CD4-positive, alpha-beta T cell (primary cell): ENCODE results near the gene NPM1. TPM values are rescaled to one million over a fixed set of nuclear protein-coding genes. Genes with fewer than 3 reads are reported as not detected.

Experiments
- ATAC-seq: fragments of 200-7000 bp; cut with Tn5 transposase; one replicate; pipeline ENCODE4 v1.10.0; 2022; ENCODE audit warnings: mild to moderate bottlenecking; ENCODE audit not compliant: poor library complexity
- CTCF ChIA-PET: fragments of 350-600 bp; sonication (Branson Sonifier 250); formaldehyde crosslinking; loops from one replicate; lab custom pipeline; 2021; ENCODE audit warnings: antibody characterized with exemption, inconsistent platforms; lab: Charles Lee
- POLR2A ChIA-PET: fragments of 350-600 bp; sonication (Branson Sonifier 250); formaldehyde crosslinking; loops from one replicate; lab custom pipeline; 2021; ENCODE audit warnings: antibody characterized with exemption, inconsistent platforms; lab: Charles Lee
- DNase-seq, 14 experiments: peaks; one replicate each; pipeline ENCODE4 v3.0.0-alpha.2; 2013 to 2020; ENCODE audit warnings: mixed read lengths in 2 of 14
- H3K27ac ChIP-seq, 2 donors: one replicate each; pipeline versions ENCODE4 v1.5.1 to v1.7.0; 2013; ENCODE audit warnings: low read length in 2 of 2, low read depth in 1 of 2, mild to moderate bottlenecking in 1 of 2
- H3K27me3 ChIP-seq, 2 experiments: 1 replicate in 1 of 2; 2 replicates in 1 of 2; pipeline versions ENCODE4 v1.6.1 to v1.7.0; 2013; ENCODE audit warnings: low read length in 2 of 2, control low read depth in 1 of 2, mild to moderate bottlenecking in 1 of 2, moderate library complexity in 1 of 2; ENCODE audit not compliant: insufficient read depth in 2 of 2, control insufficient read depth in 1 of 2
- H3K36me3 ChIP-seq: one replicate; pipeline ENCODE4 v1.6.1; 2013; ENCODE audit warnings: low read length, control low read depth; ENCODE audit not compliant: insufficient read depth
- H3K4me1 ChIP-seq: one replicate; pipeline ENCODE4 v1.6.1; 2013; ENCODE audit warnings: low read length, control low read depth; ENCODE audit not compliant: insufficient read depth
- H3K4me3 ChIP-seq: one replicate; pipeline ENCODE4 v1.5.1; 2013; ENCODE audit warnings: mild to moderate bottlenecking, low read length, moderate library complexity
- H3K9me3 ChIP-seq, 2 experiments: 1 replicate in 1 of 2; 2 replicates in 1 of 2; pipeline versions ENCODE4 v1.6.1 to v1.7.0; 2013; ENCODE audit warnings: low read length in 2 of 2, mild to moderate bottlenecking in 2 of 2, control low read depth in 1 of 2, moderate library complexity in 1 of 2; ENCODE audit not compliant: control insufficient read depth in 1 of 2, insufficient read depth in 1 of 2
- H3K27ac Mint-ChIP-seq: one replicate; pipeline ENCODE4 v1.8.0; 2020; ENCODE audit warnings: mixed read lengths
- H3K27me3 Mint-ChIP-seq: one replicate; pipeline ENCODE4 v1.8.0; 2021; ENCODE audit warnings: mixed read lengths
- H3K36me3 Mint-ChIP-seq: one replicate; pipeline ENCODE4 v1.8.0; 2021; ENCODE audit warnings: low read depth, mixed read lengths
- H3K4me1 Mint-ChIP-seq: one replicate; pipeline ENCODE4 v1.8.0; 2021; ENCODE audit warnings: low read depth, mixed read lengths
- H3K4me3 Mint-ChIP-seq: one replicate; pipeline ENCODE4 v1.8.0; 2020; ENCODE audit warnings: mild to moderate bottlenecking, mixed read lengths
- H3K9me3 Mint-ChIP-seq: one replicate; pipeline ENCODE4 v1.8.0; 2020; ENCODE audit warnings: mixed read lengths
- CTCF ChIP-seq: fragments of 200-600 bp; IDR thresholded peaks from one replicate; pipeline ENCODE4 v1.8.0; 2022; ENCODE audit warnings: antibody characterized with exemption, mild to moderate bottlenecking
- intact Hi-C, 2 experiments: fragments of 100-400 bp; cut with DNase I in 1 of 2; cut with micrococcal nuclease in 1 of 2; formaldehyde crosslinking; loops; one replicate each; pipeline versions ENCODE4 v1.15.1 to v1.9.0; 2023 to 2025; cut with DNase I, micrococcal nuclease
- microRNA-seq: library from miRNA; unstranded; fragments of <30 nt; microRNA quantifications from one replicate; pipeline ENCODE4 v1.2.0, GENCODE V29; 2021; ENCODE audit warnings: borderline microRNAs expressed, borderline replicate concordance
- total RNA-seq, 174 experiments: library from RNA in 2 of 174; stranded (reverse) in 2 of 174; gene quantifications; one replicate each; pipeline ENCODE4 v1.2.3 and lab custom pipeline; 2021 to 2026

NPM1 gene
- total RNA-seq, 2 experiments from 2014 or later = 1,243 to 1,379 TPM

DNA sequence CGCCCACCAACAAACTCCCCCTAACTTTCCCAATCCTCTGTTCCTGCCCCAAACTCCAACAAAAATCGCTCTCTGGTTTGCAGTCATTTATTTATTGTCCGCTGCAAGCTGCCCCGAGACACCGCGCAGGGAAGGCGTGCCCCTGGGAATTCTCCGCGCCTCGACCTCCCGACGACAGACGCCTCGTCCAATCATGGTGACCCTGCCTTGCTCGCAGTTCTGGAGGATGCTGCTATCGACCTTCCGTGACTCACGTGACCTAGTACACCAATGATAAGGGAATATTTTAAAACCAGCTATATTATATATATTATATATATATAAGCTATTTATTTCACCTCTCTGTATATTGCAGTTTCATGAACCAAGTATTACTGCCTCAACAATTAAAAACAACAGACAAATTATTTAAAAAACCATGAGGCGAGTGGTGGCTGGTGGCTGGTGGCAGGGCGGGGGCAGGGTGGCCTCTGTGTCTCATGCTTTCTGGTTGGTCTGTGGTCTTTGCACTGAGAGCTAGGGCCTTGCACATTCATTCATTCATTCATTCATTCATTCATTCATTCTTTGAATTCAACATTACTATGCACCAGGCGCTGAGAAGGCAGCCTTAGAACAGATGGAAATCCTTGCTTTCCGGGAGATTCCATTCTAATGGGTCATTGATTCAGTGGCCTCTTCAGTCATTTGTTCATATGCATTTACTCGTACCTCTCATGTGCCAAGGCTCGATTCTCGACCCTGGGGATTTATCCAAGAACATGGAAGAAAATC lies 69.7 kb downstream of the NPM1 start:
- no peak for TF ChIP-seq CTCF
- Histone ChIP-seq H3K27ac (no peak overlapping the region), H3K27me3 (peaks cover 0 to 7% of the 10 kb centered on the region in 2 experiments), H3K4me1 (no peaks in the 10 kb centered on the region), H3K9me3 (no peaks in the 10 kb centered on the region), H3K4me3 (no peak overlapping the region), H3K36me3 (no peaks in the 10 kb centered on the region)
- no peaks in the 10 kb centered on the region for H3K4me1 Mint-ChIP-seq
- CTCF ChIA-PET = interaction anchor here (0.7 kb wide), 1 partner anchor 346 kb away, joined by 3 read pairs; no protein-coding TSS in a partner anchor
- no peak overlapping the region for H3K4me3 Mint-ChIP-seq
- H3K27me3 Mint-ChIP-seq = peaks cover 42% of the 10 kb centered on the region
- POLR2A ChIA-PET = no interaction called here
- H3K36me3 Mint-ChIP-seq = no peaks in the 10 kb centered on the region
- no peak for ATAC-seq
- H3K9me3 Mint-ChIP-seq = no peaks in the 10 kb centered on the region
- no peak for DNase-seq
- no peak overlapping the region for H3K27ac Mint-ChIP-seq
- intact Hi-C loops = no loop called here

DNA sequence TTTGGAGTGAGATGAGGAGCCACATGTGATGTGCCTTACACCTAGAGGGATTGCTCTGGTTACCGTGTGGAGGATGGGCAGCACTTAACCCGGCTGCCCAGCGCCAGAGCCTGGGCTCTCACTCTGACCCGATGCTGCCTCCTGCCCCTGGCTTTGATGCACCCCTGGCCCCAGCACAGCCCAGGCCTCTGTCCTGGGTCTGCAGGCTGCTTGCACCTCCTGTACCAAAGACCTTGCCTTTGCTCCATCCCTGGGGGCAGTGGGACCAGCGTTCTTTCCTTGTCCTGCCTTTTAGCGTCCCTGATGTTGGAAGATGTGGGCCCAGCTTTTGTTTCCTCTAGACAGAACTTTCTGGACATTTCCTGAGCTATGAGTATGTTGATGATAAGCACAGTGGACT lies 72.2 kb downstream of the NPM1 start:
- DNase-seq (no peak), ATAC-seq (no peak)
- intact Hi-C loops = no loop called here
- Mint-ChIP-seq H3K9me3 (no peaks in the 10 kb centered on the region), H3K4me1 (no peaks in the 10 kb centered on the region), H3K36me3 (no peaks in the 10 kb centered on the region), H3K27me3 (peaks cover 31% of the 10 kb centered on the region), H3K4me3 (no peak overlapping the region), H3K27ac (no peak overlapping the region)
- H3K4me3 ChIP-seq = no peak overlapping the region
- no peaks in the 10 kb centered on the region for H3K4me1 ChIP-seq
- CTCF ChIA-PET = no interaction called here
- no peak overlapping the region for H3K27ac ChIP-seq
- POLR2A ChIA-PET = no interaction called here
- no peaks in the 10 kb centered on the region for H3K9me3 ChIP-seq
- H3K36me3 ChIP-seq = no peaks in the 10 kb centered on the region
- TF ChIP-seq CTCF = no peak
- H3K27me3 ChIP-seq = peaks cover 0 to 4% of the 10 kb centered on the region in 2 experiments

Small RNAs within 50 kb of the gene (microRNA-seq; reads per million reads assigned to microRNA genes)
- 2.6 reads per million, percentile 12 among the genes with 10 or more reads in this experiment for gene MIR3912

Other genes with a start within 250 kb of the NPM1 start
- gene TLX3, start 78.6 kb upstream of the NPM1 start, total RNA-seq = not detected
- gene FGF18, start 31.8 kb downstream of the NPM1 start, total RNA-seq = under 1 TPM; 0.31 to 0.33 TPM